HG03457 (cell line): ENCODE measurements around the gene SH3PXD2A.

ENCODE experiments used
- ATAC-seq: cut with Tn5 transposase; IDR thresholded peaks from one replicate; pipeline ENCODE4 v1.9.1; 2021; ENCODE audit warnings: moderate number of reproducible peaks; ENCODE audit not compliant: unreplicated experiment

The SH3PXD2A gene

DNA sequence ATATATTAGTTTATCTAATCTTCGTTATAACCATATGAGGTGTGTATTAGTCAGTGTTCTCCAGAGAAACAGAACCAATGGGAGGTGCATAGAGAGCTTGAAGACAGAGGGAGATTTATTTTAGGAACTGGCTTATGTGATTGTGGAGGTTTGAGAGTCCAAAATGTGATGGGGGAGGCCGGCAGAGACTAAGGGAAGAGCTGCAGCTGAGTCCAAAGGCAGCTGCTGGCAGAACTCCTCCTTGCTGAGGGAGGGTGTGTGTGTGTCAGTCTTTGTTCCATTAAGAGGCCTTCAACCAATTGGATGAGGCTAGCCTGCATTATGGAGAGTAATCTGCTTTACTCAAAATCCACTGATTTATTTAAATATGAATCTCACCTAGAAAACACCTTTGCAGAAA lies 165.1 kb downstream of the SH3PXD2A start:
- ATAC-seq: no peak

DNA sequence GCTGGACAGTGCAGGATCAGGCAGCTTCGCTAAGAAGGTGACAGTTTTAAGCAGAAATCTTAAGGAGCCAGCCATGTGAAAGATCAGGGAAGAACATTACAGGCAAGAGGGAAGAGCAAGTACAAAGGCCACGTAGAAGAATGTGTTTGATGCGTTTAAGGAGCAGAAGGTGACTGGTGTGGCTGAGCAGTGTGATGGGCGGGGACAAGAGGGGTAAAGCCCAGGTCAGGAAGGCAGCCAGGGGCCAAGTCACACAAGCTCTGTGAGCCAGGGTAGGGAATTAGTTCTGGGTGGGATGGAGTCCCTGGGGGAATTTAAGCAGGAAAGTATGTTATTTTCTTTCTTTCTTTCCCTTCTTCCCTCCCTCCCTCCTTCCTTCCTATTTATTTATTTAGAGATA lies 166.9 kb downstream of the SH3PXD2A start:
- no peak for ATAC-seq

DNA sequence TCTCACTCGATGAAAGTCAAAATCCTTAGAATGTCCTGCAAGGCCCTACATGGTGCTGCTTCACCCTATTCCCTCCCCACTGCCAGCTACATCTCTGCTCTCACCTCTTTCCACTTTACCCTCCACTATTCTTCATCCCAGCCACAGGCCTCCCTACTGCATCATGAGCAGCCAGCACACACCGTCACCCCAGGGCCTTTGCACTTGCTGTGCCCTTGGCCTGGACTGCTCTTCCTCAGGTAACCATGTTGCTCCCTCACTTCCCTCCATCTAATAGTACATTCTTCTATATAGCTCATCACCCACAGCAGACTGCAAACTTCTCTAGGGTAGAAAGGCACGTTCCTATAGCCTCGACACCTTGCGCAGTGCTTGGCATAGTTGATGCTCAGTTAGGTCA lies 167.7 kb downstream of the SH3PXD2A start:
- no peak for ATAC-seq

DNA sequence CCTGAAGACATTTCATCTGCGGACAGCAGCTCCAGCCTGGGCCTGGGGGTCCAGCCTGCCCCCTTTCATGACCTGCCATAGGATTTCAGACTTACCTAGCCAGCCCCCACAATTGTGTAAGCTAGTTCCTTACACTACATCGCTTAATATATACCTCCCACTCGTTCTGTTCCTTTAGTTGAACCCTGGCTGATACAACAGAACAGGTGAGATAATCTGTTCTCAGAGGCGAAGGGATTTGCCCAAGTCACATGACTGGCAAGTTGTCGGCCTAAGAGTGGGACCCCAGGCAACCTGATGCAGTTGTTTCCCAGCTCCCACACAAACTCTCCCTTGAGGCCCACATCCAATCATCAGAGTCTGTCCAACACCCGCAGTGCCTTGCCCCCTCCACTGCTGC lies 168.2 kb downstream of the SH3PXD2A start:
- no peak for ATAC-seq

DNA sequence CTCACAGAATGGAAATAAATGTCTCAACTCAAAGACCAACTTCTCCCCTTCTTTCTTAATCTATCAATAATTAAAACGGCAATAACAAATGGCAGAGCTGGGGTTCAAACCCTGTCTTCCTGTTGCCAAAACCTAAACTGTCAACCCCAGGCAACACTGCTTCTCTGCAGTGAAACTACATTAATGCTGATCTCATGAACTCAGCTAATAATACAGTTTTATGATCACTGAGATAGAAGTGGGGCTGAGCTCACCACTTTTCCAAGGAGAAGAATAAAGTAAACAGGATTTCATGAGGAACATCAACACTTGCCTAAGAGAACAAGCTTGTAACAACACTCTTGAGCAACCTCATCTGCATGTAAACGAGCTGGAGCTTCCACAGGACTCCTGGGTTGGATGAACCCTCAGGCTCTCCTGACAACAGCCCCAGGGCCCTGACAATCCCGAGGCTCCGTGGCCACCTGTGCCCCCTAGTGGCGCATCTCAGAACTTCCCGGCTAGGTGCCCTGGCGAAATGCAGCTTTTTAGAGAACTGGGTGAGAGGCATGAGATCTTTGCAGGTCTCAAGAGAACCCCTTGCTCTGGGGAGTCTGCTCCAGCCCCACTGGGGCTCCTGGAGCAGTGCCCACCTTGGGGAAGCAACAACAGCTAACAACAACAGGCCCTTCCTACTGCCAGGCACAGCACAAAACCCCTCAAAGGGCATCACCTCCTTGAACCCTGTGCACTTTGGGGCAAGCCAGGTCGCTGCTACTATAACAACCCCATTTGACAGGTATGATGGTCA lies 169.3 kb downstream of the SH3PXD2A start:
- ATAC-seq: no peak

DNA sequence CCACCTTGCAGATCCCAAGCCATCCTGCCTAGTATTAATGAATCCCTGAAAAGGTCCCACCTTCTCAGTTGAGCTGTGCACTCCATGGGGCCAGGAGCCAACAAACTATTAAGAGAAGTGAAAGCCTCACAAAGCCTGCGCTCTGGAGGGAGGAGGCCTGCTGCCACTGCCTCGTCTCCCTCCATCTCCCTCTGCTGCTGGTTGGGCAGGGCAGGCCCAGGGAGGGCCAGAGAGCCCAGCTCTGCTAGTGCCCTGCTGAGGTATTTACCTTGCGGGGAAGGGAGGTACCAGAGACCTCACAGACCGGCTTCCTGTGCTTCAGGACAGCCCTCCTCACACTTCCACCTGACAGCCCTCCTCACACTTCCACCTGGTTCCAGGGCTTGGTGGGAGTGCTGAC lies 171.5 kb downstream of the SH3PXD2A start:
- ATAC-seq: no peak

DNA sequence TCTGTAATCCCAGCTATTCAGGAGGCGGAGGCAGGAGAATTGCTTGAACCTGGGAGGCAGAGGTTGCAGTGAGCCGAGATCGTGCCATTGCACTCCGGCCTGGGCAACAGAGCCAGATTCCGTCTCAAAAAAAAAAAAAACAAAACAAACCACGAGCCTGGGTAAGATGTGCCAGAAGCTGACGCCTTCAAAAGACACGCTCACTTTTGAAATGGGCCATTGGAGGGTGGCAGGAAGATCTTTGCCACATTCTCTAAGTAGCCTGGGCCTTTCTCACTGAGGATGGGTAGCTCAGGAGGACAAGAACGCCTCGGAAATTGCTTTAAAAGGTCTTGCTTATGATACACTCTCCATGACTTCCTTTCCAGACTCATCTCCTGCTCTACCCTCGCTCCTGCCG lies 172.7 kb downstream of the SH3PXD2A start:
- no peak for ATAC-seq

DNA sequence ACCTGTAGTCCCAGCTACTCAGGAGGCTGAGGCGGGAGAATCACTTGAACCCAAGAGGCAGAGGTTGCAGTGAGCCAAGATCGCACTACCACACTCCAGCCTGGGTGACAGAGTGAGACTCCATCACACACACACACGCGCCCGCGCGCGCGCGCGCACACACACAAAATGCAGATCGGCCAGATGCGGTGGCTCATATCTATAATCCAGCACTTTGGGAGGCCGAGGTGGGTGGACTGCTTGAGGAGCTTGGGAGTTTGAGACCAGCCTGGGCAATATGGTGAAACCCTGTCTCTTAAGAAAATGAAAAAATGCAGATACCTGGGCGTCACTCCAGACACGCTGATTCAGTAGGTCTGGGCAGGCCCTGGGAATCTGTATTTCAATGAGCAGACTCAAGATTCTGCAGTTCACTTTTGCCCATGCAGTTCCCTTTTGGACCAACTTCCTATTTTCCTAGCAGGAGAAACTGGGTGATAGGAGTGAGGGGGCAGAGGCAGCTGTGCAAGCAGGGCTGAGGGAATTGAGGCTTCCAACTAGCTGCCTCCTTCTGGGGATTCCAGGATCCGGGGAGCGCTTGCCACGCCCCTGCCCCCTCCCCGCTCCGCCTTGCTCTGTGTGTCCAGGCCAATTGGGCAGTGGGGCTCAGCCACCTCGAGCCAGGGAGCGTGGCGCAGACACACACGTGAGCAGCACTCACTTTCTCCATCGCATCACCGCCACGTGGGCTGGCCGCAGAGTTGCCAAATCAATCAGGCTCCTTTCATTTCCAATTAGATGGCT lies 173.6 kb downstream of the SH3PXD2A start:
- ATAC-seq: no peak

DNA sequence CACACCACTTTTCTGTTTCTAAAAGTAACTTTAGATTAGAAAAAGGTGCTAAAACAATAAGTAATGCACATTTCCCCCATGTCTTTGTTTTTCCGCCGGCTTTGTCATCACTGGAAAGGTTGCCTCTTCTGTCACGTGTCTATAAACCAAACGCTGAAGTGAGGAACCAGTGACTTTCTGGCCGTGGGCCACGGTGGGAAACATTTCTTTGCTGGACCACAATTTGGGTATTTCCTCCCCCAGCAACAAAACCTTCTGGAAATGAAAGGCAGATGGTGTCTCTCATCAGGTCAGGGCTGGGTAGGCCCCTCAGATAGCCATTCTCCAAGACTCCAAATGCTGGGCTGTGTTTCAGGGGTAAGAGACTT lies 174.5 kb downstream of the SH3PXD2A start:
- no peak for ATAC-seq

DNA sequence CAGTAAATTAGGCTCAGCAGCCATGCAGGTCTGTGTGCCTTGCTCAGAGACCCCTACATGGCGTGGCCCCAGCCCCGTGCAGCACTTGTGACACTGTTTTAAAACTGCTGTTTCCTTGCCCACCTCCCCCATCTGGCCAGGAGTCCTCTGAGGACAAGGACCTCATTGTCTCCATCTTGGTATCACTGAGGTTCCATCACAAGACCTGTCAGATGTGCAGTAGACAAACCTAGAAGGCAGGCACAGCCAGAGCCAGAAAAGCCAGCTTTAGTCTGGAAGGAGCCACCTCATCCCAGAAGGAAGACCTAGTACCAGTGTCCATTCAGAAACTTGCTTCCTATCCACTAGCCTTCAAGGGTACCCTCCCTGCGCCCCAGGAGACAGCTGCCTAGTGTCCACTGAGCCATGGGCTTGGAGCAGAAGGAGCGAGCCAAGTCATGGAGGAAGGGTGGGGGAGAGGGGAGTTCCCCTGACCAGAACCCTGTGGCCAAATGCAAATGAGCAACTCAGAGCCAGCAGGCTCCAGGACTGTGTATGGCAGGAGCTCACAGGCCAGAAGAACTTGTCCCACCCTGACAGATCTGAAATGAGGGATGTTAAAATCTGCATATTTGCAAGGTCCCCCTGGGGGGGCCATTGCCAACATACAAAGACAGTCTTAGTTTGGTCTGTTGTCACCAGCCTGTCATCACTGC lies 176.1 kb downstream of the SH3PXD2A start:
- peak; percentile 41 for ATAC-seq

DNA sequence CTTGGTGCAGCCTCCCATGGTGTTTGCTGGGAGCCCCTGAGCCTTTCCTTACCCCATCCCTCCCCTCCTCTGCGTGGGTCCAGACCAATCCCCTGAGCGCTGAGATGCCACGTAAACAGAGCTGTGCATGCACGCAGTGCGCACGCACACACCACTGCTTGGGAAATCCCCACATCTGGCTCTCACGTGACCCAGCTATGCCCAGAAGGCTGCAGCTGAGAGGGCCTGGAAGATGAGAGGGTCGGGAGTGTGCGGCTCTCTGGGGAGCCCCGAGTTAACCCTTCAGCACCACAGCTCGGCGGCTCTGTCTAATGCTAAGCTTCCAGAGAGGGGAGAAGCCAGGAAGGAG lies 177.2 kb downstream of the SH3PXD2A start:
- ATAC-seq: peak; percentile 56

DNA sequence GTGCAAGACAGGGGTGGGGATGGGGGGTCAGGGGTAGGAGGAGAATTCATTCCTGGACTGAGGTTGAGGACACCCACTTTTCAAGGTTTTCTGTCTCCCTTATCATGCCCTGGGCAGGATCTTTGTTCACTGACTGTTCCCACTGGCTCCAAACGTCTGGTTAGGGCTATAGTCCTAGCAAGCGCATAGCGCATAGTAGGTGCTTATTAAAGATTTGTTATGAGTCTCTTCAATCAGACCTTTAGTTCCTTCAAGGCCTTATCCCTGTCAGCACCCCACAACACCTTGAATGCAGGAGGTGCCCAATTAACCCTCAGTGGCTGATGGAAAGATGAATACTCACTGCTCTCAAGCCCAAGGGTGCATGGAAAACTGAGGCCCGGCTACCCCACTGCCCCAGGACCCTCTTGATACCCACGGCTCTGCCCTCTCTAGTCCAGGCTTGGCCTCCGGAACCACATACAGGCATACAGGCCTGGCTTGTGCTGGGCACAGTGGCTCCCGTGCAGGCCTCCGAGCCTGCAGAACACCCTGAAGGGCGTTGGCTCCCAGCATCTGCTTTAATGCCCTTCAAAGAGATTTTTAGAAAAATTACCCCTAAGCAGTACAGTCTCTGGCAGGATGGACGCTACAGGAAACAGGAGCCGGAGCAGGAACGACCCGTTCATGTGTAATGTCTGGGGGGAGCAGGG lies 177.7 kb downstream of the SH3PXD2A start:
- no peak for ATAC-seq

DNA sequence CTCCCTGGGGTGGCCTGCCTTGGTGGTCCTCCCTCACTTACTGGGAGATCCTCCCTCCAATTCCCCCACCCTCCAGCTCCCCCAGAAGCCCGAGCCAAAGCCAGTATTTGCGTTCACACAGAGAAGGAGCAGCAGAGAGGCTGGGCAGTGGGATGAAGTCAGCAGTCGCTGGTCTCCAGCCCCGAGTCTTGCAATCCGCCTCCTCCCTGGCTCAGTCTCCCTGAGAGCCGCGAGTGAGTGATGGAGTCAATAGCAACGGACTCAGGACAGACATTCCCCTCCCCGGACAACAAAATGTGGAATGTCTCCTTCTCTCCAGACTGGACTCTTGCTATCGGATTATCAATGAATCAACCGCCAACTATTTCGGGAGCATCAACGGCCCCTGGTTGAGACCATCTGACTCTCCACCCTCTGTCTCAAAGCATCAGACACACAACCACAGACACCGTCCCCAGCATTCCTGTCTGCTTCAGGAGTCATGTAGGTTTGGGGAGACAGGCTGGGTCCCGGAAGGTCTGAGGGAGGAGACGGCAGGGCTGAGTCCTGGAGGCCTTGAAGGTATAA lies 178.4 kb downstream of the SH3PXD2A start:
- ATAC-seq: no peak

DNA sequence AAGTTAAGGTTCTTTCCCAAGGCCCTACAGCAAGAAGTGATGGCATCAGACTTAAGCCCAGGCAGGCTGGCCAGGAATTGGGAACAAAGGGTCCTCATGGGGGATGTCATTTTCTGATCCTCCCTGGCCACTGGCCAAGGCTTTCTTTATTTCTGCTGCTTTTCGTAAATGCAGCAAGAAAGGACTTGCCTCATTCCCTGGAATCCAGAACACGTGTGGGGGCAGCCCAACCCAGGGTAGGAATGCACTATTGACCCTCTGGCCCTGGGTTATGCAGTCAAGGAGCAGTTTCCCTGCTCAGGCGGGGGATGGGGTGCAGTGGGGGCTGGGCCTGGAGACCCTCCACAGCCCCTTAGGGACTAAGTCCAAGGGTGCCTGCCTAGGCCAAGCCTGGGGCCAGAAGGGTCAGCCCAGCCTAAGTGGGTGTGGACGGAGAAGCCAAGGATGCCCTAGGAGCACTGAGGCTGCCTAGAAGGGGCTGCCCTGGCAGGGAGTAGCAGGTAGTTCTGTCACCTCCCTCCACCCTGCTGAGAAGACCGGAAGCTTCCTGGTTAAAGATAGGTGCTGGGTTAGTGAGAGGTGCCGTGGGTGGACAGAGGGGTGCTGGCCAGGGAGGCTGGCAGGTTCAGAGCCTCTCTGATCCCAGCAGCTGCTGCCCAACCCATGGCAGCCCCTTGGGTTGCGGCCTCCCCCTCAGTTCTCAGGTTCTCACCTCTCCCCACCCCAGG lies 179.2 kb downstream of the SH3PXD2A start:
- ATAC-seq: no peak

DNA sequence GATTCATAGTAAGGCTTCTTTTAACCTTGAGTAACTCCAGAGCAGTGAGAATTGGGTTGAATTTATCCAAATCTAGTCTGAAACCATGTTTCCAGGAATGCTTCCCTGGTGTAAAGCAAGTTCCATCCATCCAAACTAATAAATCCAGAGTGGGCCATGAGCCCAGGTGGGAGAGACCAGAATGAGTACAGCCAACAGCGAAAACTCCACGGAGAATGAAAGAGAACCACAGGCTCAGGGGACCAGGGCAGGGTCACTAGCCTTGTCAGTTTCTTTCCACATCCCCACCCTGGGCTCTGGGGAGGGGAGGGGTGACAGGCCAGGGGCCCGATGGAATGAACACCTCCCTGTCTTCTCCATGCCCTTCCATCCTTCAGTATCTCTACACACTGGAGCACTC lies 181.8 kb downstream of the SH3PXD2A start:
- ATAC-seq: no peak

DNA sequence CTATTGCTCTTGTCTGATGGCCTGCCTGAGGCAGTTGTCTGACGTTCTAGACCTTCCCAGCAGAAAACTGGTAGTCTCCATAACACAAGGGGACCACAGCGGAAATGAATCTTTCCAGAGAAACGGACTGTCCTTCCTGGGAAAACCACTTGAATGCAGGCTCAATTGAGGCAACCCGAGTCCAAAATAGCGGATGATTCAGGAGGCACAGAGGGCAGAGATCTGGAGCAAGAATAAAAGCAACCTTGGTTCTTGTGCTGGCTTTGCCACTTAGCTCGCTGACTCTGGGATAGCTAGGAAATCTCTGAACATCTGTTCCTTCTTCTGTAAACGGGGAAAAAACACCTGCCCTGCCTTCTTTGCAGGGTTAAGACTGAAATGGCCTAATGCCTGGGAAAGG lies 183.0 kb downstream of the SH3PXD2A start:
- no peak for ATAC-seq

DNA sequence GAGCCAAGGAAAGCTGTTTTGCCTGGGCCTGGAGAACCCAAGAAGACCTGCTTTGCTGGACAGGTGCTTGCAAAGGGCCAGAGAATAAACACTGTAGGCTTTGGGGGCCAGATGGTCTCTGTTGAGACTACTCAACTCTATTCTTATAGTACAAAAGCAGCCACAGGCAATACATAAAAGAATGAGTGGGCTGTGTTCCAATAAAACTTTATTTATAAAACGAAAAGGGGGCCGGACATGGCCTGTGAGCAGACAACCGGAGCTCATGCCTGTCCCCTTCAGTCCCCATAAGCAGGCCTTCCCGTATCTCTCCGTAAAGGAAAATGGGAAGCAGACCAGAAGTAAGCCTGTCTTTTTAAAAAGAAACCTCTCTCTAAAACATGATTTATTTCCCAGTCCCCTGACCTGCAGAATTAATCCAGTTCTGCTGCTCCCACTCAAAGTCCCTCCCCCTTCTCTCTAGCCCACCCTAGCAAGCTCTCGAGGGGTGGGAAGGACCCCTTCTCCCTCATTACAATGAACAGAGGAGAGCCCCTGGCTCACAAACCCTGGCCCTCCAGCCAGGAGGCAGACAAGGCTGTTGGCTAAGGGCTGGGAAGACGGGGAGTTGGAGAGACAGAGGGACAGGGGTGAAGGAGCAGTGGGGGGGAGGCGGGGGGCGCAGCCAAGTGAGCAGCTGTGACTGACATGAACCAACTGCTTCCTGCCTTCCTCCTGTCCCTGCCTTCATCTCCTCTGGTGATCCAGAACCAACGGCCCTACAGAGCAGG lies 184.1 kb downstream of the SH3PXD2A start:
- no peak for ATAC-seq

DNA sequence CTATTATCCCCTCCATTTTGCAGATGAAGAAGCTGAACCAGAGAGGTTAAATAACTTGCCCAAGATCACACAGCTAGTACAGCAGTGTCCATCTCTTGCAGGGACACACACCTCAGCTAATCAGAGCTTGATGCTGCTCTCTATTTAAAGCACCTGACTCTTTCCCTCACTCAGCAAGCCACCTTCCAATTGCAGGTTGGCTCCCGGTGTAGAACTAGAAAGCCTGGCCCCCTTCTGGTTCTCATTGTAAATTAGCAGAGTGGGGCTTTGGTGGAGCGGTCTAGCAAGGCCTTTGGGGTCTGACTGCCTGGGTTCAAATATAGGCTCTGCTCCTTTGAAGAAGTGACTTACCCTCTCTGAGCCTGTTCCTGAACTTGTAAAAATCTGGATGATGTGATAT lies 185.4 kb downstream of the SH3PXD2A start:
- ATAC-seq: no peak

DNA sequence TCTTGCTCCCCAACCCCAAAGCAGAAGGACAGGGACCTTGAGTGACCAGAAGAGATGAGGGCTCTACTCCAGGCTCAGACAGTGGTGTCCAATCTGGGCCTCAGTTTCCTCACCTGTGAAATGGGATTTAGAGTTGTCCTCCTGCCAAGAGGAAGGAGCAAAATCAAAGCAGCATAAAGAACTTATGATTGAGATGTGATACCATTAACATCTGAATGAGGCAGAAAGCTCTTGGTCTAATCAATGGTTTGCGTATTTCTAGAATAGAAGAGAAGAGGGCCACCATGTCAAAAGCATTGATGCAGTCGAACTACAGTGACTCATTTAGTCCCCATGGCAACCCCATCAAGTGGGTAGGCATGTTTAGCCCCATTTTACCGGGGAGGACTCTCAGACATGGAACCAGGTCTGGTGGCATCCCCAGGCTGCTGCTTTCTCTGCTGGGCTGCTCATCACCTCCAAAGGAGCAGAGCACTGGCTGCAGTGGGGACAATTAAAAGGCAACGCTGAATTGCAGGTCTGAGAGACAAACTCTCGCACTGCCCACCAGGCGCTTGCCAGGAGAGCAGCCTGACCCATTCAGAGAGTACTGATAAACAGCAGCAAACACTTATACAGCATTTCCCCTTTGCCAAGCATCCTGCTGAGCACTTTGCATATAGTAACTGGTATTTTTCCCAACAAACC lies 186.0 kb downstream of the SH3PXD2A start:
- ATAC-seq: no peak
